ENCODE results near the gene RFC1. TPM values are rescaled to one million over a fixed set of nuclear protein-coding genes. Genes with fewer than 3 reads are reported as not detected.
"Not testable (repeated sequence)": the region's sequence is repeated elsewhere in the genome, so short reads cannot be mapped to it uniquely, and the experiment has no call there.

Gene RFC1
- total and polyA plus RNA-seq, 2 donors (not counting 3 experiments of a cell fraction or from before 2014, with no cell fraction given): 12.9 to 57.1 TPM

DNA sequence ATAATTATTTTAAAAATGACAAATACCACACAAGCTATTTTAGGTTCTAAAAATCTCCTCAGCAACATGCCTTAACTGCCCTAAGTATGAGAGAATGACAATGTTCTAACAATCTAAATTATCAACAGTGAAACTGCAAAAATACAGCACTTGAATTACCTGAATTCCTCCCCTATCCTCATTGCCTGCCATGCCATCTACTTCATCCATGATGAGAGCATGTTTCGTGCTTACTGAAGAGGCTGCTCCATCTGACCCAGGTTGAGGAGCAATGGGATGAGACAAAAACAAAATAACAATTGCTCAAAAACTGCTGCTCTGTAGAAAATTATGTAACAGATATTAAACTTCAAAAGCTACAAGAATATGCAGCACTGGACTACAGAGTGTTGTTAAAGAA, 63.3 kb downstream of the RFC1 start:
- no peak overlapping the region for H3K4me3 ChIP-seq (replicated peaks in 1 of 3; ENCODE audit: insufficient read depth in 1 of 3, low read depth in 1 of 3, low read length in 3 of 3)
- no peaks in the 10 kb centered on the region for H4K20me1 ChIP-seq (replicated peaks; ENCODE audit: control insufficient read depth, extremely low read depth, insufficient read depth, low read length)
- CTCF ChIA-PET: interaction anchor here (2.5 kb wide), 1 partner anchor 47 kb away, joined by 8 read pairs; no protein-coding TSS in a partner anchor
- no peak for TF ChIP-seq POLR2A (IDR thresholded peaks at IDR 0.05; ENCODE audit: low read depth, low read length)
- FAIRE-seq (no peak), DNase-seq (ENCODE audit: low read depth, low spot score) (no peak)
- no peak overlapping the region for H3K27ac ChIP-seq (ENCODE audit: insufficient read depth, low read depth, low read length)
- POLR2A ChIA-PET: no interaction called here
- dilution Hi-C loops (cut with MboI; ENCODE audit: extremely low pct_ligation_motif_present, low sequenced_read_pairs): no loop called here
- H3K4me1 ChIP-seq (ENCODE audit: control insufficient read depth, extremely low read depth, insufficient read depth, low read length): peaks cover 4% of the 10 kb centered on the region
- H3K79me2 ChIP-seq (ENCODE audit: control insufficient read depth, insufficient read depth, low read length): no peaks in the 10 kb centered on the region
- H3K9me1 ChIP-seq (replicated peaks; ENCODE audit: control insufficient read depth, extremely low read depth, insufficient read depth, low read length): no peaks in the 10 kb centered on the region
- H3K9me3 ChIP-seq (replicated peaks; ENCODE audit: control insufficient read depth, insufficient read depth, low read length): no peaks in the 10 kb centered on the region
- peaks cover 9 to 10% of the 10 kb centered on the region in 2 experiments for H3K36me3 ChIP-seq (ENCODE audit: control insufficient read depth in 2 of 2, extremely low read depth in 1 of 2, insufficient read depth in 2 of 2, low read length in 2 of 2)
- H3K4me2 ChIP-seq (ENCODE audit: insufficient read depth, low read length): no peak overlapping the region
- BruUV-seq (replicated peaks): no TSS peak
- H3K9ac ChIP-seq (replicated peaks; ENCODE audit: extremely low read depth, insufficient read depth, low read length): no peak overlapping the region
- no peaks in the 10 kb centered on the region for H3K27me3 ChIP-seq (ENCODE audit: control insufficient read depth in 2 of 2, insufficient read depth in 2 of 2, low read length in 2 of 2)
- no peak overlapping the region for H2AFZ ChIP-seq (ENCODE audit: low read depth, low read length)
- intact Hi-C loops (cut with micrococcal nuclease): loop anchor here (5.0 kb wide), 1 partner anchor 46 kb away; no protein-coding TSS in a partner anchor

DNA sequence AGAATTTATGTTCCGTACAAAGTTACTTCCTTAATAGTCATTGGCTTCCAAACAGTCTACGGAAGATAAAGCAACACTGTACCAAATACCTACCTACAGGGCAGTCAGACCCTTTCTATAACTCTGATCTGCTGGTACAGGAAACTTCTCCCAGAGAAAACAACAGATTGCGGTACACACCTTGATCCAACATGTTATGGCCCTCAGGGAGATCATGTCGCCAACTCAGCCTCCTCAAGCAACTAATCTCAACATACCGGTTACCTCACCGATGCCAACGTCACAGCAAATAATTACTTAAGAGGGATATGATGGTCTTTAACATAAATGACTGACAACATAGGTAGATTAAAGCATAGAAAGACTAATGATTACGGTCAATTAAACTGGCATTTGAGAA, 70.4 kb downstream of the RFC1 start:
- no peaks in the 10 kb centered on the region for H3K4me1 ChIP-seq (ENCODE audit: control insufficient read depth, extremely low read depth, insufficient read depth, low read length)
- BruUV-seq (replicated peaks): no TSS peak
- H3K27ac ChIP-seq (ENCODE audit: insufficient read depth, low read depth, low read length): no peak overlapping the region
- dilution Hi-C loops (cut with MboI; ENCODE audit: extremely low pct_ligation_motif_present, low sequenced_read_pairs): no loop called here
- TF ChIP-seq, protein P1, sequence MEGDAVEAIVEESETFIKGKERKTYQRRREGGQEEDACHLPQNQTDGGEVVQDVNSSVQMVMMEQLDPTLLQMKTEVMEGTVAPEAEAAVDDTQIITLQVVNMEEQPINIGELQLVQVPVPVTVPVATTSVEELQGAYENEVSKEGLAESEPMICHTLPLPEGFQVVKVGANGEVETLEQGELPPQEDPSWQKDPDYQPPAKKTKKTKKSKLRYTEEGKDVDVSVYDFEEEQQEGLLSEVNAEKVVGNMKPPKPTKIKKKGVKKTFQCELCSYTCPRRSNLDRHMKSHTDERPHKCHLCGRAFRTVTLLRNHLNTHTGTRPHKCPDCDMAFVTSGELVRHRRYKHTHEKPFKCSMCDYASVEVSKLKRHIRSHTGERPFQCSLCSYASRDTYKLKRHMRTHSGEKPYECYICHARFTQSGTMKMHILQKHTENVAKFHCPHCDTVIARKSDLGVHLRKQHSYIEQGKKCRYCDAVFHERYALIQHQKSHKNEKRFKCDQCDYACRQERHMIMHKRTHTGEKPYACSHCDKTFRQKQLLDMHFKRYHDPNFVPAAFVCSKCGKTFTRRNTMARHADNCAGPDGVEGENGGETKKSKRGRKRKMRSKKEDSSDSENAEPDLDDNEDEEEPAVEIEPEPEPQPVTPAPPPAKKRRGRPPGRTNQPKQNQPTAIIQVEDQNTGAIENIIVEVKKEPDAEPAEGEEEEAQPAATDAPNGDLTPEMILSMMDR (IDR thresholded peaks at IDR 0.05; ENCODE audit: extremely low read depth in 1 of 2, insufficient read depth in 1 of 2, low read depth in 1 of 2, low read length in 2 of 2): no peak
- TF ChIP-seq, protein P2, sequence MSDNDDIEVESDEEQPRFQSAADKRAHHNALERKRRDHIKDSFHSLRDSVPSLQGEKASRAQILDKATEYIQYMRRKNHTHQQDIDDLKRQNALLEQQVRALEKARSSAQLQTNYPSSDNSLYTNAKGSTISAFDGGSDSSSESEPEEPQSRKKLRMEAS (IDR thresholded peaks at IDR 0.05; ENCODE audit: insufficient read depth, insufficient read length): no peak
- no peak for TF ChIP-seq FOS (IDR thresholded peaks at IDR 0.05; ENCODE audit: borderline replicate concordance, insufficient read depth, low read length)
- no peak for TF ChIP-seq GATA2 (IDR thresholded peaks at IDR 0.05; ENCODE audit: insufficient read depth, insufficient read length, low read depth, low read length)
- no peak for TF ChIP-seq POLR2AphosphoS5 (IDR thresholded peaks at IDR 0.05; ENCODE audit: insufficient read depth, low read depth, low read length)
- TF ChIP-seq JUN (IDR thresholded peaks at IDR 0.05; ENCODE audit: borderline replicate concordance, insufficient read depth, insufficient read length, low read depth): no peak
- H4K20me1 ChIP-seq (replicated peaks; ENCODE audit: control insufficient read depth, extremely low read depth, insufficient read depth, low read length): no peaks in the 10 kb centered on the region
- intact Hi-C loops (cut with micrococcal nuclease): no loop called here
- H3K9me1 ChIP-seq (replicated peaks; ENCODE audit: control insufficient read depth, extremely low read depth, insufficient read depth, low read length): no peaks in the 10 kb centered on the region
- FAIRE-seq (no peak), DNase-seq (ENCODE audit: low read depth, low spot score) (no peak)
- H3K36me3 ChIP-seq (ENCODE audit: control insufficient read depth in 2 of 2, extremely low read depth in 1 of 2, insufficient read depth in 2 of 2, low read length in 2 of 2): peaks cover 9 to 11% of the 10 kb centered on the region in 2 experiments
- no peak overlapping the region for H3K9ac ChIP-seq (replicated peaks; ENCODE audit: extremely low read depth, insufficient read depth, low read length)
- ChIA-PET POLR2A (no interaction called here), CTCF (no interaction called here)
- H3K4me3 ChIP-seq (replicated peaks in 1 of 3; ENCODE audit: insufficient read depth in 1 of 3, low read depth in 1 of 3, low read length in 3 of 3): no peak overlapping the region
- H3K79me2 ChIP-seq (ENCODE audit: control insufficient read depth, insufficient read depth, low read length): no peaks in the 10 kb centered on the region
- H3K4me2 ChIP-seq (ENCODE audit: insufficient read depth, low read length): no peak overlapping the region
- H3K9me3 ChIP-seq (replicated peaks; ENCODE audit: control insufficient read depth, insufficient read depth, low read length): no peaks in the 10 kb centered on the region
- no peak overlapping the region for H2AFZ ChIP-seq (ENCODE audit: low read depth, low read length)
- no peaks in the 10 kb centered on the region for H3K27me3 ChIP-seq (ENCODE audit: control insufficient read depth in 2 of 2, insufficient read depth in 2 of 2, low read length in 2 of 2)

DNA sequence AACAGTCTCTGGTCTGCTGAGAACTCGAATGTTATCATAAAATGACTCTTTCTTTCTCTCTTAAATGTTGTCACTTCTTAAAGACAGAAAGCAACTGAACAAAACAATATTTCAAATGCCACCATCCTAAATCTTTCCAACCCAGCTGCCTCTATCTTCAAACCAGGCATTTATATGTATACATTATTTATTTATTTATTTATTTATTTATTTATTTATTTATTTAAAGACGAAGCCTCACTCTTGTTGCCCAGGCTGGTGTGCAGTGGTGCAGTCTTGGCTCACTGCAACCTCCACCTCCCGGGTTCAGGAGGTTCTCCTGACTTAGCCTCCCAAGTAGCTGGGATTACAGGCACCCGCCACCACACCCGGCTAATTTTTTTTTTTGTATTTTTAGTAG, 73.7 kb downstream of the RFC1 start:
- H3K9me1 ChIP-seq (replicated peaks; ENCODE audit: control insufficient read depth, extremely low read depth, insufficient read depth, low read length); H3K4me2 ChIP-seq (ENCODE audit: insufficient read depth, low read length); intact Hi-C loops (cut with micrococcal nuclease); H2AFZ ChIP-seq (ENCODE audit: low read depth, low read length); H4K20me1 ChIP-seq (replicated peaks; ENCODE audit: control insufficient read depth, extremely low read depth, insufficient read depth, low read length); H3K27ac ChIP-seq (ENCODE audit: insufficient read depth, low read depth, low read length); BruUV-seq (replicated peaks); CTCF ChIA-PET; H3K27me3 ChIP-seq (ENCODE audit: control insufficient read depth in 2 of 2, insufficient read depth in 2 of 2, low read length in 2 of 2); H3K4me1 ChIP-seq (ENCODE audit: control insufficient read depth, extremely low read depth, insufficient read depth, low read length); FAIRE-seq; H3K9me3 ChIP-seq (replicated peaks; ENCODE audit: control insufficient read depth, insufficient read depth, low read length); H3K9ac ChIP-seq (replicated peaks; ENCODE audit: extremely low read depth, insufficient read depth, low read length); H3K4me3 ChIP-seq (replicated peaks in 1 of 3; ENCODE audit: insufficient read depth in 1 of 3, low read depth in 1 of 3, low read length in 3 of 3); DNase-seq (ENCODE audit: low read depth, low spot score); POLR2A ChIA-PET; H3K79me2 ChIP-seq (ENCODE audit: control insufficient read depth, insufficient read depth, low read length); dilution Hi-C loops (cut with MboI; ENCODE audit: extremely low pct_ligation_motif_present, low sequenced_read_pairs): not testable (repeated sequence)
- H3K36me3 ChIP-seq (ENCODE audit: control insufficient read depth in 2 of 2, extremely low read depth in 1 of 2, insufficient read depth in 2 of 2, low read length in 2 of 2): peaks cover 10 to 15% of the 10 kb centered on the region in 2 experiments

All from endothelial cell of umbilical vein (primary cell).